Uterus (tissue), 4 donors: ENCODE measurements around the gene SYCE1. TPM values are rescaled to one million over a fixed set of nuclear protein-coding genes. Genes with fewer than 3 reads are reported as not detected.
"Not testable (repeated sequence)": the region's sequence is repeated elsewhere in the genome, so short reads cannot be mapped to it uniquely, and the experiment has no call there.

Experiments used
- DNase-seq, 2 donors: peaks; one replicate each; pipeline ENCODE4 v3.0.0-alpha.2; 2019 to 2020
- H3K27ac ChIP-seq, 2 donors: fragments of 200-600 bp; sonication (generic); 1 replicate in 1 of 2; 2 replicates in 1 of 2; pipeline ENCODE4 v1.5.1; 2016 to 2018
- H3K27me3 ChIP-seq, 2 donors: fragments of 200-600 bp; sonication (generic); one replicate each; pipeline ENCODE4 v1.5.1; 2018 to 2019; ENCODE audit warnings: control low read depth in 1 of 2
- H3K36me3 ChIP-seq, 2 donors: fragments of 200-600 bp; sonication (generic); one replicate each; pipeline ENCODE4 v1.5.1; 2019; ENCODE audit warnings: control low read depth in 1 of 2
- H3K4me1 ChIP-seq, 2 donors: fragments of 200-600 bp; sonication (generic); one replicate each; pipeline ENCODE4 v1.5.1; 2018 to 2019; ENCODE audit warnings: control low read depth in 1 of 2
- H3K4me3 ChIP-seq, 2 donors: fragments of 200-600 bp; sonication (generic); 1 replicate in 1 of 2; 2 replicates in 1 of 2; pipeline ENCODE4 v1.5.1; 2018 to 2019; ENCODE audit warnings: mild to moderate bottlenecking in 1 of 2
- H3K9me3 ChIP-seq, 2 donors: fragments of 200-600 bp; sonication (generic); one replicate each; pipeline ENCODE4 v1.5.1; 2019; ENCODE audit warnings: control low read depth in 1 of 2
- CTCF ChIP-seq, 4 experiments: fragments of 200-600 bp in 2 of 4; fragments of 450-650 bp in 2 of 4; sonication (generic) in 2 of 4; IDR thresholded peaks; one replicate each; pipeline ENCODE4 v1.5.1; 2016 to 2019; ENCODE audit warnings: antibody characterized with exemption in 4 of 4, mild to moderate bottlenecking in 2 of 4, moderate library complexity in 1 of 4
- POLR2A ChIP-seq, 2 donors: fragments of 450-650 bp; IDR thresholded peaks; one replicate each; pipeline ENCODE4 v1.6.1; 2016; ENCODE audit warnings: antibody characterized with exemption in 2 of 2, mild to moderate bottlenecking in 1 of 2, moderate library complexity in 1 of 2
- intact Hi-C: fragments of 100-400 bp; cut with DNase I; formaldehyde crosslinking; loops from one replicate; pipeline ENCODE4 v1.15.1; 2023; ENCODE audit warnings: low total_unique reads
- total RNA-seq, 4 donors: library from RNA; depleted of rRNA in 3 of 4; stranded (reverse); fragments of >200 nt in 3 of 4; gene quantifications; one replicate each; pipeline versions ENCODE4 v1.1.0 to v1.2.4, GENCODE V29; 2014 to 2023
- donor health status: DM: yes; HTN: yes; CAD: no.

SYCE1 gene
- total RNA-seq, 4 donors from 2014 or later: 1.0 TPM; not detected in 3

DNA sequence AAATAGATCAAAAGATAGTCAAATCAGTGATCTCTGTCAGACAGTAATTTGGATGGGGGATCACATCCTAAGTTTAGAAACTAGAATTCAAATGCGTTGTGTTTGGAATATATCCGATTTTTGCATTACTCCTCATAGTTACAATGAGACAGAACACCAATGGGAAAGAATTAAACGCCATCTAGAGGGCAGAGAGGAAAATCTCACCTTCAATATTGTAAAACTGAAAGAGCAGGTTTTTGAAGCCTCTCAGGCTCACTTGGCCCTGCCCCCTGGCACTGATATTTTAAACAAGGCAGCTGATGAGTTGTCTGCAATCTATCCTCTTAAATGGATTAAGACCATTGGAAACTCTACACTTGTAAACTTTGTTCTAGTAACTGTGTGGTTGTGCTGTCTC, 43.5 kb upstream of the SYCE1 start:
- DNase-seq: no peak
- no peaks in the 10 kb centered on the region for H3K36me3 ChIP-seq
- no peaks in the 10 kb centered on the region for H3K4me1 ChIP-seq
- no peak overlapping the region for H3K4me3 ChIP-seq
- no peaks in the 10 kb centered on the region for H3K27me3 ChIP-seq
- TF ChIP-seq CTCF (IDR thresholded peaks at IDR 0.05) (peak in 3 of 4 experiments; percentile 17 to 30 (median 20)), POLR2A (IDR thresholded peaks at IDR 0.05) (no peak)
- intact Hi-C loops: no loop called here
- H3K27ac ChIP-seq: no peak overlapping the region
- H3K9me3 ChIP-seq: no peaks in the 10 kb centered on the region

GRCh38 chr10:133603434-133603833, 38.1 kb upstream of the SYCE1 start:
- H3K36me3 ChIP-seq, intact Hi-C loops, DNase-seq, H3K27ac ChIP-seq, H3K4me1 ChIP-seq, H3K4me3 ChIP-seq, H3K27me3 ChIP-seq, H3K9me3 ChIP-seq: not testable (repeated sequence)

GRCh38 chr10:133600657-133601056, 35.3 kb upstream of the SYCE1 start:
- Histone ChIP-seq H3K4me3 (no peak overlapping the region), H3K27me3 (no peaks in the 10 kb centered on the region), H3K9me3 (no peaks in the 10 kb centered on the region), H3K36me3 (no peaks in the 10 kb centered on the region), H3K4me1 (no peaks in the 10 kb centered on the region), H3K27ac (no peak overlapping the region)
- intact Hi-C loops: no loop called here
- DNase-seq: no peak
- TF ChIP-seq CTCF (IDR thresholded peaks at IDR 0.05) (no peak), POLR2A (IDR thresholded peaks at IDR 0.05) (no peak)

DNA sequence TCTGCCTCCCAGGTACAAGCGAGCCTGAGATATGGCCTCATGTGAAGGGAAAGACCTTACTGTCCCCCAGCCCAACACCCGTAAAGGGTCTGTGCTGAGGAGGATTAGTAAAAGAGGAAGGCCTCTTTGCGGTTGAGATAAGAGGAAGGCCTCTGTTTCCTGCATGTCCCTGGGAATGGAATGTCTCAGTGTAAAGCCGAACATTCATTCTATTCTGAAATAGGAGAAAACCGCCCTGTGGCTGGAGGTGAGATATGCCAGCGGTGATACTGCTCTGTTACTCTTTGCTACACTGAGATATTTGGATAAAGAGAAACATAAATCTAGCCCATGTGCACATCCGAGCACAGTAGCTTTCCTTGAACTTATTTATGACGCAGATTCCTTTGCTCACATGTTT, 34.5 kb upstream of the SYCE1 start:
- H3K27me3 ChIP-seq, H3K36me3 ChIP-seq, H3K4me1 ChIP-seq, H3K9me3 ChIP-seq, H3K4me3 ChIP-seq, DNase-seq, intact Hi-C loops, H3K27ac ChIP-seq: not testable (repeated sequence)

GRCh38 chr10:133592716-133593115, 27.3 kb upstream of the SYCE1 start:
- no peak for DNase-seq

DNA sequence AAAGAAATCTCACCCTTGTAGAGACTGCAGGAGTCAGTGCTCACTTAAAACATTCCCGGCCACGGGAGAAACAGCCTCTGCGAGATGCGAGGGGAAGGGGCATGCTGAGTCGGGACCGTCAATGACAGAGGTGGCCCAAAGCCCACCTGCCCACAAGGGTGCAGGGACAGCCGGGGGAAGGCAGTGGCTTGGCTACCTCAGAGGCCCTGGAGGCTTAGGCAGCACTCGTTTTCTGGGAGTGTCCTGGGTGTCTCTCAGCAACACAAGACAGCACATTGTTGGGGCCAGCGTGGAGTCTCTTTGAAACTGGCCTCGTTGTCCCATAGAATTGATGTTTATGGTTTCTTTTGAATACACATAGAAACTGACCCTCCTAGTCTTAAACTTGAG, 25.6 kb upstream of the SYCE1 start:
- intact Hi-C loops: no loop called here
- TF ChIP-seq POLR2A (IDR thresholded peaks at IDR 0.05): no peak
- TF ChIP-seq CTCF (IDR thresholded peaks at IDR 0.05): no peak

More at GRCh38 chr10:133592716-133593115, 27.3 kb upstream of the SYCE1 start:
- H3K9me3 ChIP-seq: no peaks in the 10 kb centered on the region
- no peaks in the 10 kb centered on the region for H3K4me1 ChIP-seq
- H3K4me3 ChIP-seq: no peak overlapping the region
- no peak for TF ChIP-seq POLR2A (IDR thresholded peaks at IDR 0.05)
- TF ChIP-seq CTCF (IDR thresholded peaks at IDR 0.05): no peak
- intact Hi-C loops: no loop called here
- no peaks in the 10 kb centered on the region for H3K36me3 ChIP-seq
- no peak overlapping the region for H3K27ac ChIP-seq
- H3K27me3 ChIP-seq: no peaks in the 10 kb centered on the region

More for the DNA sequence above, 25.6 kb upstream of the SYCE1 start:
- H3K4me1 ChIP-seq: no peaks in the 10 kb centered on the region
- no peak overlapping the region for H3K4me3 ChIP-seq
- H3K36me3 ChIP-seq: no peaks in the 10 kb centered on the region
- H3K9me3 ChIP-seq: no peaks in the 10 kb centered on the region
- H3K27ac ChIP-seq: no peak overlapping the region
- no peak for DNase-seq
- no peaks in the 10 kb centered on the region for H3K27me3 ChIP-seq
